IMR-90 (cell line): Measurements from ENCODE around the gene ANKDD1B.

Experiments used
- CHD1 ChIP-seq: IDR thresholded peaks from 2 replicates; pipeline ENCODE4 v1.6.1; 2012; ENCODE audit warnings: low read depth, low read length, improper control_type of control experiment
- CTCF ChIP-seq: conservative IDR thresholded peaks from 2 replicates; pipeline ENCODE4 v1.5.1; 2012; ENCODE audit warnings: mild to moderate bottlenecking, low read depth, low read length, improper control_type of control experiment
- MAFK ChIP-seq: IDR thresholded peaks from 2 replicates; pipeline ENCODE4 v1.6.1; 2012; ENCODE audit warnings: low read depth, low read length, improper control_type of control experiment
- MAZ ChIP-seq: IDR thresholded peaks from 2 replicates; pipeline ENCODE4 v1.6.1; 2012; ENCODE audit warnings: low read depth, mild to moderate bottlenecking, low read length, improper control_type of control experiment, moderate library complexity, borderline replicate concordance
- MXI1 ChIP-seq: IDR thresholded peaks from 2 replicates; pipeline ENCODE4 v1.6.1; 2012; ENCODE audit warnings: low read depth, mild to moderate bottlenecking, low read length, moderate library complexity, borderline replicate concordance
- POLR2A ChIP-seq: IDR thresholded peaks from 2 replicates; pipeline ENCODE4 v1.6.1; 2012; ENCODE audit warnings: mild to moderate bottlenecking, low read depth, low read length
- RAD21 ChIP-seq: IDR thresholded peaks from 2 replicates; pipeline ENCODE4 v1.6.1; 2012; ENCODE audit warnings: low read length, improper control_type of control experiment
- RFX5 ChIP-seq: IDR thresholded peaks from 2 replicates; pipeline ENCODE4 v1.8.0; 2012; ENCODE audit warnings: low read depth, mild to moderate bottlenecking, low read length, moderate library complexity
- SMC3 ChIP-seq: fragments of 150-350 bp; IDR thresholded peaks from 2 replicates; pipeline ENCODE4 v1.6.1; 2016; ENCODE audit warnings: low read depth, mild to moderate bottlenecking, antibody characterized with exemption, low read length, moderate library complexity
- USF2 ChIP-seq: fragments of 150-350 bp; IDR thresholded peaks from 2 replicates; pipeline ENCODE4 v1.6.1; 2017; ENCODE audit warnings: mild to moderate bottlenecking, antibody characterized with exemption, low read length, low read depth

DNA sequence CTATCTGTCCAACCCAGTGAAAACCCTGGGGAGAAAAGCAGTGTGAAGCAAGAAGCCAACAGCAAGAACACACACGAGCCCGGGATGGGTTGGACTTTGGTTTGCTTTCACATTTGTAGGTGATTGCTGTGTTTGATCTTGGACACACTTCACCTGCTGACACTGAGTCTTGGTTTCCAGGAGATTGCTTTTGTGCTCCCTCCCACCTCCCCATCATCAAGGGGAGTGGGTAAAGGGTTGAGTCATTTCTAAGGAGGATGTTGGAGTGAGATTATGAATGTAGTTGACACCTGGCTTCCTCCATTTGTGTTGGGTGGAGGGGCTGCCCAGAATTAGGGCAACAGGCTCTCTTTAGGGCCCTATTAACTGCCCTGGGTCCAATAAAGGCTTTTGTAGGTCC is 37.5 kb downstream of the ANKDD1B start:
- TF ChIP-seq RAD21, result no peak
- no peak for TF ChIP-seq CTCF
- TF ChIP-seq MXI1, result no peak
- TF ChIP-seq POLR2A, result no peak
- TF ChIP-seq USF2, result no peak
- TF ChIP-seq RFX5, result no peak
- no peak for TF ChIP-seq MAFK
- no peak for TF ChIP-seq CHD1
- TF ChIP-seq MAZ, result no peak
- no peak for TF ChIP-seq SMC3
